Vagina (tissue), 2 donors: ENCODE results near the gene CRYBG1. TPM values are rescaled to one million over a fixed set of nuclear protein-coding genes. Genes with fewer than 3 reads are reported as not detected.
"Not testable (repeated sequence)": the region's sequence is repeated elsewhere in the genome, so short reads cannot be mapped to it uniquely, and the experiment has no call there.

Source experiments
- DNase-seq, 2 donors: peaks; one replicate each; pipeline ENCODE4 v3.0.0-alpha.2; 2017; ENCODE audit errors: extremely low spot score in 2 of 2
- H3K27ac ChIP-seq: fragments of 200-600 bp; sonication (generic); one replicate; pipeline ENCODE4 v1.5.1; 2019
- H3K27me3 ChIP-seq: fragments of 200-600 bp; sonication (generic); one replicate; pipeline ENCODE4 v1.5.1; 2019
- H3K36me3 ChIP-seq, 2 donors: fragments of 200-600 bp; sonication (generic); one replicate each; pipeline ENCODE4 v1.5.1; 2017 to 2019
- H3K4me1 ChIP-seq: fragments of 200-600 bp; sonication (generic); one replicate; pipeline ENCODE4 v1.5.1; 2019
- H3K4me3 ChIP-seq, 2 donors: fragments of 200-600 bp; sonication (generic); 1 replicate in 1 of 2; 2 replicates in 1 of 2; pipeline ENCODE4 v1.5.1; 2016 to 2019
- H3K9me3 ChIP-seq: fragments of 200-600 bp; sonication (generic); one replicate; pipeline ENCODE4 v1.5.1; 2019
- POLR2A ChIP-seq, 2 donors: fragments of 450-650 bp; IDR thresholded peaks; one replicate each; pipeline ENCODE4 v1.6.1; 2017; ENCODE audit warnings: antibody characterized with exemption in 2 of 2, mild to moderate bottlenecking in 2 of 2, moderate library complexity in 2 of 2
- POLR2AphosphoS5 ChIP-seq, 2 donors: sonication (generic); formaldehyde crosslinking; IDR thresholded peaks; one replicate each; pipeline ENCODE4 v1.9.0; 2017; ENCODE audit warnings: antibody characterized with exemption in 2 of 2, mild to moderate bottlenecking in 2 of 2, low read depth in 1 of 2; ENCODE audit not compliant: insufficient read depth in 1 of 2
- intact Hi-C: fragments of 100-400 bp; cut with DNase I; formaldehyde crosslinking; loops from one replicate; pipeline ENCODE4 v1.15.1; 2023
- total RNA-seq: library from RNA; depleted of rRNA; stranded (reverse); fragments of >200 nt; gene quantifications from one replicate; pipeline ENCODE4 v1.2.3, GENCODE V29; 2016
- TF ChIP-seq, protein P1 (sequence below), 3 experiments: fragments of 450-650 bp in 2 of 3; fragments of 200-600 bp in 1 of 3; sonication (generic) in 1 of 3; IDR thresholded peaks; one replicate each; pipeline ENCODE4 v1.5.1; 2017 to 2019; ENCODE audit warnings: antibody characterized with exemption in 3 of 3, mild to moderate bottlenecking in 2 of 3, moderate library complexity in 2 of 3

The CRYBG1 gene
- total RNA-seq, 1 donor from 2014 or later, result 46.7 TPM

DNA sequence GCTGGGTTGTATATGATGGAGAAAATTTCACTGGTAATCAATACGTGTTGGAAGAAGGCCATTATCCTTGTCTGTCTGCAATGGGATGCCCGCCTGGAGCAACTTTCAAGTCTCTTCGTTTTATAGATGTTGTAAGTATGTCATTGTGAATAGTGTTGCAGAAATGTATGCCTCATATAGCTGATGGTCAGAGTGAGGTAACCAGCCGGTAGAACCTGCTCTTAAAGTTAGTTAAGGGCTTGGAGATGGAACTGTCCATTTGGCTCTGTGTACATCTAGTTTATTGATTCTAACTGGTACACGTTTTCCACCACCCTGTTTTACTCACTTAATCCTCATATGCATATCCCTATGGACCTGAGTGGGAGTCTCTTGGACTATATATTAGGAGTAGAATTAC lies 195.2 kb downstream of the CRYBG1 start:
- intact Hi-C loops, result no loop called here
- Histone ChIP-seq H3K9me3 (no peaks in the 10 kb centered on the region), H3K4me1 (peaks cover 2% of the 10 kb centered on the region), H3K27me3 (no peaks in the 10 kb centered on the region), H3K36me3 (peaks cover 0 to 21% of the 10 kb centered on the region in 2 donors), H3K4me3 (no peak overlapping the region), H3K27ac (no peak overlapping the region)
- DNase-seq, result no peak
- TF ChIP-seq, protein P1, sequence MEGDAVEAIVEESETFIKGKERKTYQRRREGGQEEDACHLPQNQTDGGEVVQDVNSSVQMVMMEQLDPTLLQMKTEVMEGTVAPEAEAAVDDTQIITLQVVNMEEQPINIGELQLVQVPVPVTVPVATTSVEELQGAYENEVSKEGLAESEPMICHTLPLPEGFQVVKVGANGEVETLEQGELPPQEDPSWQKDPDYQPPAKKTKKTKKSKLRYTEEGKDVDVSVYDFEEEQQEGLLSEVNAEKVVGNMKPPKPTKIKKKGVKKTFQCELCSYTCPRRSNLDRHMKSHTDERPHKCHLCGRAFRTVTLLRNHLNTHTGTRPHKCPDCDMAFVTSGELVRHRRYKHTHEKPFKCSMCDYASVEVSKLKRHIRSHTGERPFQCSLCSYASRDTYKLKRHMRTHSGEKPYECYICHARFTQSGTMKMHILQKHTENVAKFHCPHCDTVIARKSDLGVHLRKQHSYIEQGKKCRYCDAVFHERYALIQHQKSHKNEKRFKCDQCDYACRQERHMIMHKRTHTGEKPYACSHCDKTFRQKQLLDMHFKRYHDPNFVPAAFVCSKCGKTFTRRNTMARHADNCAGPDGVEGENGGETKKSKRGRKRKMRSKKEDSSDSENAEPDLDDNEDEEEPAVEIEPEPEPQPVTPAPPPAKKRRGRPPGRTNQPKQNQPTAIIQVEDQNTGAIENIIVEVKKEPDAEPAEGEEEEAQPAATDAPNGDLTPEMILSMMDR (IDR thresholded peaks at IDR 0.05), result no peak

DNA sequence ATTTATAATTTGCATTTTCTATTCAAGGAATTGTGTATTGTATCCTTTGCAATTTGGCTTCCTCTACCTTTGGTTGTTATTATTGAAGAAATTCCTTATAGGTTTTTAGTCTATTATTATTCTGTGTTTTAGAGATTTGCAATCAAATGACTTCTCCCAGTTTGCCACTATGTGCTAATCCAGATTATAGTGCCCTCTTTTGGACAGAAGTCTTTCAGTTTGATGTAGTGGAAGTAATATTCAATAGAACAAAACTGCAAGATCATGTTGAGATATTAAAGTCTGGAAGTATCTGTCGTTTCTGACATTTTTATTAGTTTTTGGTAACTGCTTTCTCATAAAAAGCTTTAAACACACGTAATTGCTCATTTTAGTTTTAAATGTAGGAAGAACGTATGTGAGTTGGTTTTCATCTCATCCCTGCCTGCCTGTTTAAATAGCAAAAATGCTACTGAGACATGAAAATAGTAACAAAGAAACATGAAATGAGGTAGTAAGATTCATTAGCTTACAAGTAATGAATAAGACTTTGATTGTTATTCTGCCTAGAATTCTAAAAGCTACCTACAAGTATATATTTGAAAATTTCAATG lies 195.9 kb downstream of the CRYBG1 start:
- DNase-seq, result no peak
- no peaks in the 10 kb centered on the region for H3K9me3 ChIP-seq
- no peaks in the 10 kb centered on the region for H3K27me3 ChIP-seq
- H3K4me1 ChIP-seq, result peaks cover 8% of the 10 kb centered on the region
- no peak for TF ChIP-seq POLR2A (IDR thresholded peaks at IDR 0.05)
- TF ChIP-seq, protein P1 (IDR thresholded peaks at IDR 0.05), result peak in 1 of 3 experiments; percentile 18
- no peak overlapping the region for H3K4me3 ChIP-seq
- intact Hi-C loops, result no loop called here
- H3K27ac ChIP-seq, result no peak overlapping the region
- peaks cover 0 to 21% of the 10 kb centered on the region in 2 donors for H3K36me3 ChIP-seq

DNA sequence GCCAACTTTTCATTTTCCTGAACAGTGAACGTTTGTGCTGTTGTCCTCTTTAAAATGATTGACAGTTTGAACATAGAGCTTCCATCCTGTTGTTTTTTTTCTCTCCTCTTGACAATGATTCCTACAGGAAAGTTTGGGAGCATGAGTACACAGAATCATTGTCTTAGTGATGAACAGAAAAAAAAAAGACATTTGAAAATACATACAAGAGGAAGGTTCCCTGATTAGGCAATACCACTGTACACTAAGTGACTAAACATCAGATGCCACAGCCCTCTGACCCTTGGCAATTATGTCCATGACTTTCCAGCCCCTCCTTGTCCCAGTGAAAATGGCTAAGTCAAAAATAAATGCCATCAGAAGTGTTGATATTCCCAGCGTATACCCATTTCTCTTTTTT lies 197.3 kb downstream of the CRYBG1 start:
- TF ChIP-seq, protein P1 (IDR thresholded peaks at IDR 0.05), result no peak
- TF ChIP-seq POLR2A (IDR thresholded peaks at IDR 0.05) (no peak), POLR2AphosphoS5 (IDR thresholded peaks at IDR 0.05; ENCODE audit: insufficient read depth in 1 of 2, low read depth in 1 of 2) (no peak)
- no peak overlapping the region for H3K27ac ChIP-seq
- H3K4me1 ChIP-seq, result peaks cover 21% of the 10 kb centered on the region
- DNase-seq, result no peak
- H3K9me3 ChIP-seq, result no peaks in the 10 kb centered on the region
- H3K4me3 ChIP-seq, result no peak overlapping the region
- peaks cover 0 to 21% of the 10 kb centered on the region in 2 donors for H3K36me3 ChIP-seq
- H3K27me3 ChIP-seq, result no peaks in the 10 kb centered on the region
- intact Hi-C loops, result no loop called here

DNA sequence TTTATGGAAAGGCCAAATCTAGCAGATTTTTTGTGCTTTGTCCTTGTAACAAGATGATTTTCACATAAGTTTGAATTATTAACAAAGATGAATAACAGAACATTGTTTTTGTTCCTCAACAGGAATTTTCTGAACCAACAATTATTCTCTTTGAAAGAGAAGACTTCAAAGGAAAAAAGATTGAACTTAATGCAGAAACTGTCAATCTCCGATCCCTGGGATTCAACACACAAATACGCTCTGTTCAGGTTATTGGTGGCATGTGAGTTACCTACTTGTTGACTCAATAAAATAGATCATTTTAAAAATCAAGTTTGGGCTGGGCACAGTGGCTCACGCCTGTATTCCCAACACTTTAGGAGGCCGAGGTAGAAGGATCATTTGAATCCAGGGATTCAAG lies 197.8 kb downstream of the CRYBG1 start:
- Histone ChIP-seq H3K4me3 (no peak overlapping the region), H3K27me3 (no peaks in the 10 kb centered on the region), H3K9me3 (no peaks in the 10 kb centered on the region), H3K27ac (no peak overlapping the region), H3K4me1 (peaks cover 26% of the 10 kb centered on the region), H3K36me3 (peaks cover 0 to 19% of the 10 kb centered on the region in 2 donors)
- DNase-seq, result no peak
- intact Hi-C loops, result no loop called here
- no peak for TF ChIP-seq POLR2AphosphoS5 (IDR thresholded peaks at IDR 0.05; ENCODE audit: insufficient read depth in 1 of 2, low read depth in 1 of 2)
- TF ChIP-seq, protein P1 (IDR thresholded peaks at IDR 0.05), result no peak
- TF ChIP-seq POLR2A (IDR thresholded peaks at IDR 0.05), result no peak

DNA sequence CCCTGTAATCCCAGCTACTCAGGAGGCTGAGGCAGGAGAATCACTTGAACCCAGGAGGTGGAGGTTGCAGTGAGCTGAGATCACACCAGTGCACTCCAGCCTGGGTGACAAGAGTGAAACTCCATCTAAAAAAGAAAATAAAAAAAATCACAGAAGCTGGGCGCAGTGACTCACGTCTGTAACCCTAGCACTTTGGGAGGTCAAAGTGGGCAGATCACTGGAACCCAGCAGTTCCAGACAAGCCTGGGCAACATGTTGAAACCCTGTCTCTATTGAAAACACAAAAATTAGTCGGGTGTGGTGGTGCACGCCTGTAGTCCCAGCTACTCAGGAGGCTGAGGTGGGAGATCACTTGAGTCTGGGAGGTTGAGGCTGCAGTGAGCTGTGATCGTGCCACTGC lies 199.1 kb downstream of the CRYBG1 start:
- not testable (repeated sequence) for H3K9me3 ChIP-seq, H3K4me3 ChIP-seq, H3K27ac ChIP-seq, DNase-seq, H3K36me3 ChIP-seq, H3K27me3 ChIP-seq
- intact Hi-C loops, result loop anchor here (10.0 kb wide), 1 partner anchor 215 kb away; no protein-coding TSS in a partner anchor
- H3K4me1 ChIP-seq, result peaks cover 27% of the 10 kb centered on the region
